ENCODE measurements around the gene NAA15.
A peak's percentile ranks its signal among the peaks of the same experiment; 100 is the strongest.

DNA sequence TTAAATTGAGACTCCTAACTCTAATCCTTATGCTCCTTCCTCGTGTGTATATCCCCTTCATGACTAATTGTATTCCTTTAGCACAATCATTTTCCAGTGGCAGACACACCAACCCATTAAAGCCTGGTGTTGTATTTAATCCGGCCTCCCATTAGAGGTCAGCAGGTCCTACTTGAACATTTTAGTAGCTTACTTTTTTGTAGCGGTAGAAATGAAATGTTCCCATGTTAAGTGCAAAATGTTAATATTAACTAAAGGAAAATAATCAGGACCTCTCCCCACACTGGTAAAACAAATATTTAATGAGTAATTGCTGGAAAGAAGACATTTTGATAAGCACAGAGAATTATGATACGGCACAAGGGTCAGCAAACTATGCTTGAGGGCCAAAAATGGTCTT, 156.0 kb downstream of the NAA15 start:
- TF ChIP-seq, protein P1, sequence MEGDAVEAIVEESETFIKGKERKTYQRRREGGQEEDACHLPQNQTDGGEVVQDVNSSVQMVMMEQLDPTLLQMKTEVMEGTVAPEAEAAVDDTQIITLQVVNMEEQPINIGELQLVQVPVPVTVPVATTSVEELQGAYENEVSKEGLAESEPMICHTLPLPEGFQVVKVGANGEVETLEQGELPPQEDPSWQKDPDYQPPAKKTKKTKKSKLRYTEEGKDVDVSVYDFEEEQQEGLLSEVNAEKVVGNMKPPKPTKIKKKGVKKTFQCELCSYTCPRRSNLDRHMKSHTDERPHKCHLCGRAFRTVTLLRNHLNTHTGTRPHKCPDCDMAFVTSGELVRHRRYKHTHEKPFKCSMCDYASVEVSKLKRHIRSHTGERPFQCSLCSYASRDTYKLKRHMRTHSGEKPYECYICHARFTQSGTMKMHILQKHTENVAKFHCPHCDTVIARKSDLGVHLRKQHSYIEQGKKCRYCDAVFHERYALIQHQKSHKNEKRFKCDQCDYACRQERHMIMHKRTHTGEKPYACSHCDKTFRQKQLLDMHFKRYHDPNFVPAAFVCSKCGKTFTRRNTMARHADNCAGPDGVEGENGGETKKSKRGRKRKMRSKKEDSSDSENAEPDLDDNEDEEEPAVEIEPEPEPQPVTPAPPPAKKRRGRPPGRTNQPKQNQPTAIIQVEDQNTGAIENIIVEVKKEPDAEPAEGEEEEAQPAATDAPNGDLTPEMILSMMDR (IDR thresholded peaks at IDR 0.05) = peak; percentile 8; the same call in 1 of the 2 replicates
- no peak for TF ChIP-seq SIN3A (IDR thresholded peaks at IDR 0.05; ENCODE audit: borderline replicate concordance, insufficient read depth, low read depth, low read length)
- TF ChIP-seq, protein P2, sequence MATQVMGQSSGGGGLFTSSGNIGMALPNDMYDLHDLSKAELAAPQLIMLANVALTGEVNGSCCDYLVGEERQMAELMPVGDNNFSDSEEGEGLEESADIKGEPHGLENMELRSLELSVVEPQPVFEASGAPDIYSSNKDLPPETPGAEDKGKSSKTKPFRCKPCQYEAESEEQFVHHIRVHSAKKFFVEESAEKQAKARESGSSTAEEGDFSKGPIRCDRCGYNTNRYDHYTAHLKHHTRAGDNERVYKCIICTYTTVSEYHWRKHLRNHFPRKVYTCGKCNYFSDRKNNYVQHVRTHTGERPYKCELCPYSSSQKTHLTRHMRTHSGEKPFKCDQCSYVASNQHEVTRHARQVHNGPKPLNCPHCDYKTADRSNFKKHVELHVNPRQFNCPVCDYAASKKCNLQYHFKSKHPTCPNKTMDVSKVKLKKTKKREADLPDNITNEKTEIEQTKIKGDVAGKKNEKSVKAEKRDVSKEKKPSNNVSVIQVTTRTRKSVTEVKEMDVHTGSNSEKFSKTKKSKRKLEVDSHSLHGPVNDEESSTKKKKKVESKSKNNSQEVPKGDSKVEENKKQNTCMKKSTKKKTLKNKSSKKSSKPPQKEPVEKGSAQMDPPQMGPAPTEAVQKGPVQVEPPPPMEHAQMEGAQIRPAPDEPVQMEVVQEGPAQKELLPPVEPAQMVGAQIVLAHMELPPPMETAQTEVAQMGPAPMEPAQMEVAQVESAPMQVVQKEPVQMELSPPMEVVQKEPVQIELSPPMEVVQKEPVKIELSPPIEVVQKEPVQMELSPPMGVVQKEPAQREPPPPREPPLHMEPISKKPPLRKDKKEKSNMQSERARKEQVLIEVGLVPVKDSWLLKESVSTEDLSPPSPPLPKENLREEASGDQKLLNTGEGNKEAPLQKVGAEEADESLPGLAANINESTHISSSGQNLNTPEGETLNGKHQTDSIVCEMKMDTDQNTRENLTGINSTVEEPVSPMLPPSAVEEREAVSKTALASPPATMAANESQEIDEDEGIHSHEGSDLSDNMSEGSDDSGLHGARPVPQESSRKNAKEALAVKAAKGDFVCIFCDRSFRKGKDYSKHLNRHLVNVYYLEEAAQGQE (IDR thresholded peaks at IDR 0.05; ENCODE audit: insufficient read depth in 1 of 2, low read depth in 2 of 2, low read length in 1 of 2) = no peak
- no peak for TF ChIP-seq POLR2AphosphoS5 (IDR thresholded peaks at IDR 0.05; ENCODE audit: low read depth, low read length)
- no peak for TF ChIP-seq TCF7L2 (IDR thresholded peaks at IDR 0.05; ENCODE audit: low read depth, low read length)

All from Panc1 (cell line).